ENCODE data around the gene SH3D19.
"Not testable (repeated sequence)": the region's sequence is repeated elsewhere in the genome, so short reads cannot be mapped to it uniquely, and the experiment has no call there.

SH3D19 gene

DNA sequence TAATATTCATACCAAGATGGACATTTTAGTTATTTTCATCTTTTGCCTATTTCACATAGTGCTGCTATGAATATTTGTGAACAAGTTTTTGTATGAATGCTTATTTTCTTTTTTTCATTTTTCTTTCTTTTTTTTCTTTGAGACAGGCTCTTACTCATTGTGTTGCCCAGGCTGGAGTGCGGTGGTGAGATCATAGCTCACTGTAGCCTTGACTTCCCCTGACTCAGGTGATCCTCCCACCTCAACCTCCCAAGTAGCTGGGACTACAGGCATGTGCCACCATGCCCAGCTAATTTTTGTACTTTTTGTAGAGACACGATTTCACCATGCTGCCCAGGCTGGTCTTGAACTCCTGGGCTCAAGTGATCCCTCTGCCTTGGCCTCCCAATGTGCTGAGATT, 247.4 kb downstream of the SH3D19 start:
- not testable (repeated sequence) for DNase-seq

DNA sequence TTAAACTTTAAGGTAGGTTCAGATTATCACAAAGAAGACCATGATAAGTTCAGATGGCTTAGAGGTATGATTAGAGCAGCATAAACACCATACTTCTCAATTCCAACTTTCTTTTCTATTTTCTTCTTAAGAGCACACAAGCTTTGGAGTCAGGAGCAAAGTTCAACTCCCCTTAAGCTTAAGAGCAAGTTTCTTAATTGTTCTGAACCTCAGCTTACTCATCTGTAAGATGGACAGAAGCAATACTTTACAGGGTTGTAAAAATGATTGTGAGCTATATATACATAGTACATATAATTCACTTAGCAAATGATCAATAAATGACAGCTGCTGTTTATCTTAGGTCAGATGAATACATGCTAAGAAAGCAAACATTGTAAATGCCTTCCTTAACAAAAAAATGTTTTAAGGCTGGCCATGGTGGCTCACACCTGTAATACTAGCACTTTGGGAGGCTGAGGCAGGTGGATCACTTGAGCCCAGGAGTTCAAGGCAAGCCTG, 250.9 kb downstream of the SH3D19 start:
- DNase-seq, result no peak
